NT2/D1 (cell line): ENCODE measurements around the gene PRKN.

Experiments used
- DNase-seq: peaks from one replicate; pipeline ENCODE4 v3.0.0-alpha.2; 2011; ENCODE audit warnings: low read depth, low spot score
- H3K27me3 ChIP-seq: 2 replicates; pipeline ENCODE4 v1.6.0; 2011; ENCODE audit warnings: mild to moderate bottlenecking; ENCODE audit not compliant: insufficient read length, insufficient read depth
- H3K36me3 ChIP-seq: 2 replicates; pipeline ENCODE4 v1.6.1; 2011; ENCODE audit warnings: mild to moderate bottlenecking, low read length, mixed read lengths; ENCODE audit not compliant: insufficient read depth, insufficient read length
- H3K4me1 ChIP-seq: 2 replicates; pipeline ENCODE4 v1.5.1; 2011; ENCODE audit not compliant: insufficient read depth, insufficient read length
- H3K4me3 ChIP-seq: 2 replicates; pipeline ENCODE4 v1.5.1; 2011; ENCODE audit warnings: low read depth; ENCODE audit not compliant: insufficient read length
- H3K9ac ChIP-seq: 2 replicates; pipeline ENCODE4 v1.6.0; 2011; ENCODE audit warnings: low read depth; ENCODE audit not compliant: insufficient read length
- H3K9me3 ChIP-seq: 2 replicates; pipeline ENCODE4 v1.5.1; 2011; ENCODE audit warnings: mild to moderate bottlenecking, low read length; ENCODE audit not compliant: insufficient read depth
- SUZ12 ChIP-seq: IDR thresholded peaks from 2 replicates; pipeline ENCODE4 v1.6.1; 2011; ENCODE audit not compliant: insufficient read length, insufficient read depth; ENCODE audit errors: extremely low read depth
- YY1 ChIP-seq: IDR thresholded peaks from 2 replicates; pipeline ENCODE4 v1.6.1; 2011; ENCODE audit not compliant: insufficient read length, insufficient read depth
- ZNF274 ChIP-seq: IDR thresholded peaks from 2 replicates; pipeline ENCODE4 v1.6.1; 2011; ENCODE audit warnings: mild to moderate bottlenecking, low read depth, low read length

PRKN gene

GRCh38 chr6:161637658-161638057, 1089.9 kb downstream of the PRKN start:
- Histone ChIP-seq H3K4me3 (no peak overlapping the region), H3K9ac (no peak overlapping the region)
- TF ChIP-seq YY1 (no peak), ZNF274 (no peak), SUZ12 (no peak)

GRCh38 chr6:161636882-161637430, 1090.6 kb downstream of the PRKN start:
- TF ChIP-seq SUZ12 = no peak
- no peak for TF ChIP-seq YY1
- TF ChIP-seq ZNF274 = no peak
- Histone ChIP-seq H3K4me3 (no peak overlapping the region), H3K9ac (no peak overlapping the region), H3K27me3 (no peaks in the 10 kb centered on the region), H3K36me3 (no peaks in the 10 kb centered on the region), H3K4me1 (no peaks in the 10 kb centered on the region), H3K9me3 (peaks cover 7% of the 10 kb centered on the region; the same call in 1 of the 2 replicates)
- no peak for DNase-seq

More at GRCh38 chr6:161637658-161638057, 1089.9 kb downstream of the PRKN start:
- no peak for DNase-seq
- H3K27me3 ChIP-seq = no peaks in the 10 kb centered on the region
- peaks cover 7% of the 10 kb centered on the region; the same call in 1 of the 2 replicates for H3K9me3 ChIP-seq
- H3K36me3 ChIP-seq = no peaks in the 10 kb centered on the region
- no peaks in the 10 kb centered on the region for H3K4me1 ChIP-seq

- no peak for DNase-seq
- H3K9me3 ChIP-seq = peaks cover 7% of the 10 kb centered on the region; the same call in 1 of the 2 replicates
- no peaks in the 10 kb centered on the region for H3K27me3 ChIP-seq
- H3K4me3 ChIP-seq = no peak overlapping the region
- no peak overlapping the region for H3K9ac ChIP-seq
- H3K36me3 ChIP-seq = no peaks in the 10 kb centered on the region
- TF ChIP-seq SUZ12 = no peak
- TF ChIP-seq YY1 = no peak
- no peak for TF ChIP-seq ZNF274
- no peaks in the 10 kb centered on the region for H3K4me1 ChIP-seq
Observed at GRCh38 chr6:161635975-161636374, 1091.6 kb downstream of the PRKN start.

- TF ChIP-seq YY1 (no peak), ZNF274 (no peak), SUZ12 (no peak)
Observed at GRCh38 chr6:161634916-161635315, 1092.7 kb downstream of the PRKN start.

GRCh38 chr6:161631676-161632194, 1095.8 kb downstream of the PRKN start:
- Histone ChIP-seq H3K9me3 (peaks cover under 1% of the 10 kb centered on the region; the same call in 1 of the 2 replicates), H3K27me3 (no peaks in the 10 kb centered on the region), H3K9ac (no peak overlapping the region), H3K4me3 (no peak overlapping the region), H3K4me1 (no peaks in the 10 kb centered on the region), H3K36me3 (no peaks in the 10 kb centered on the region)
- TF ChIP-seq YY1 (no peak), ZNF274 (no peak), SUZ12 (no peak)
- no peak for DNase-seq

More at GRCh38 chr6:161634916-161635315, 1092.7 kb downstream of the PRKN start:
- Histone ChIP-seq H3K36me3 (no peaks in the 10 kb centered on the region), H3K4me3 (no peak overlapping the region), H3K27me3 (no peaks in the 10 kb centered on the region), H3K4me1 (no peaks in the 10 kb centered on the region), H3K9me3 (peaks cover 7% of the 10 kb centered on the region; the same call in 1 of the 2 replicates), H3K9ac (no peak overlapping the region)
- DNase-seq = no peak

GRCh38 chr6:161630674-161631073, 1096.9 kb downstream of the PRKN start:
- peaks cover 10% of the 10 kb centered on the region; the same call in 1 of the 2 replicates for H3K9me3 ChIP-seq
- H3K4me3 ChIP-seq = no peak overlapping the region
- no peaks in the 10 kb centered on the region for H3K36me3 ChIP-seq
- DNase-seq = no peak
- no peaks in the 10 kb centered on the region for H3K27me3 ChIP-seq
- H3K9ac ChIP-seq = no peak overlapping the region
- H3K4me1 ChIP-seq = no peaks in the 10 kb centered on the region
- TF ChIP-seq YY1 (no peak), ZNF274 (no peak), SUZ12 (no peak)

GRCh38 chr6:161626132-161626676, 1101.4 kb downstream of the PRKN start:
- H3K9ac ChIP-seq = no peak overlapping the region
- no peak for DNase-seq
- no peaks in the 10 kb centered on the region for H3K27me3 ChIP-seq
- peaks cover 10% of the 10 kb centered on the region; the same call in 1 of the 2 replicates for H3K9me3 ChIP-seq
- no peaks in the 10 kb centered on the region for H3K4me1 ChIP-seq
- no peak overlapping the region for H3K4me3 ChIP-seq
- H3K36me3 ChIP-seq = no peaks in the 10 kb centered on the region
- TF ChIP-seq SUZ12 (no peak), YY1 (no peak), ZNF274 (no peak)
